Kidney (tissue), 14 donors: ENCODE data around the gene ENOX1. TPM values are rescaled to one million over a fixed set of nuclear protein-coding genes. Genes with fewer than 3 reads are reported as not detected.
"Not testable (repeated sequence)": the region's sequence is repeated elsewhere in the genome, so short reads cannot be mapped to it uniquely, and the experiment has no call there.

ENCODE experiments used
- DNase-seq, 5 donors: peaks; one replicate each; pipeline ENCODE4 v3.0.0-alpha.2; 2013 to 2020
- FAIRE-seq: peaks from 2 replicates; lab custom pipeline; 2012; peaks lifted over from hg19 to GRCh38; lab: Jason Lieb, UNC
- H3K27ac ChIP-seq, 2 donors: one replicate each; pipeline ENCODE4 v1.7.0; 2013; ENCODE audit warnings: low read depth in 2 of 2, low read length in 2 of 2, inconsistent platforms in 1 of 2
- H3K27me3 ChIP-seq: one replicate; pipeline ENCODE4 v1.7.1; 2013; ENCODE audit warnings: low read length, inconsistent platforms; ENCODE audit not compliant: control insufficient read depth, insufficient read depth
- H3K36me3 ChIP-seq, 3 donors: one replicate each; pipeline versions ENCODE4 v1.7.0 to v1.7.1; 2013; ENCODE audit warnings: low read length in 3 of 3, control low read depth in 1 of 3, inconsistent platforms in 1 of 3; ENCODE audit not compliant: insufficient read depth in 3 of 3, control insufficient read depth in 2 of 3
- H3K4me1 ChIP-seq, 3 donors: one replicate each; pipeline versions ENCODE4 v1.7.0 to v1.7.1; 2013; ENCODE audit warnings: low read length in 3 of 3, inconsistent platforms in 1 of 3, low read depth in 1 of 3; ENCODE audit not compliant: control insufficient read depth in 2 of 3, insufficient read depth in 2 of 3
- H3K4me3 ChIP-seq, 3 donors: one replicate each; pipeline versions ENCODE4 v1.7.0 to v1.8.1; 2013; ENCODE audit warnings: low read length in 3 of 3, control low read depth in 1 of 3, inconsistent platforms in 1 of 3
- H3K9ac ChIP-seq, 3 donors: one replicate each; pipeline versions ENCODE4 v1.7.0 to v1.7.1; 2013; ENCODE audit warnings: low read length in 3 of 3, control low read depth in 1 of 3, inconsistent platforms in 1 of 3
- H3K9me3 ChIP-seq, 3 donors: one replicate each; pipeline versions ENCODE4 v1.7.0 to v1.7.1; 2013; ENCODE audit warnings: low read length in 3 of 3, control low read depth in 1 of 3, inconsistent platforms in 1 of 3; ENCODE audit not compliant: control insufficient read depth in 2 of 3, insufficient read depth in 1 of 3
- intact Hi-C: fragments of 100-400 bp; cut with DNase I; formaldehyde crosslinking; loops from one replicate; pipeline ENCODE4 v1.11.1; 2022
- polyA plus RNA-seq: library from polyadenylated mRNA; stranded (reverse); fragments of 350-450 nt; fragmentation: Illumina TruSeq; extraction: RNeasy Lipid Tissue Mini Kit (QIAGEN cat#74804); gene quantifications from one replicate; pipeline ENCODE4 v1.2.3, GENCODE V29; 2014; ENCODE audit warnings: low read depth, low replicate concordance; ENCODE audit not compliant: insufficient read depth
- total RNA-seq: library from RNA; stranded (reverse); fragmentation: NEBNext Ultra II Directional; extraction: Animal tissue kit (Norgen Biotek cat#: 25700); gene quantifications from one replicate; pipeline ENCODE4 v1.2.1, GENCODE V29; 2021
- TF ChIP-seq, protein P1 (sequence below): IDR thresholded peaks from 3 replicates; pipeline ENCODE4 v1.5.1; 2012; ENCODE audit warnings: mild to moderate bottlenecking, moderate library complexity, borderline replicate concordance; ENCODE audit not compliant: insufficient read depth; ENCODE audit errors: extremely low read depth
- donor health status: control.
- donor health status: control.
- donor health status: control.
- donor health status: control.
- donor health status: control.
- donor health status: DM: yes; HTN: yes; CAD: no.
- donor health status: Normal renal cell carcinoma (clear cell type).

The ENOX1 gene
- total and polyA plus RNA-seq, 2 donors from 2014 or later = 4.9 to 6.8 TPM

GRCh38 chr13:43180837-43181236 is 605.9 kb downstream of the ENOX1 start:
- TF ChIP-seq, protein P1, sequence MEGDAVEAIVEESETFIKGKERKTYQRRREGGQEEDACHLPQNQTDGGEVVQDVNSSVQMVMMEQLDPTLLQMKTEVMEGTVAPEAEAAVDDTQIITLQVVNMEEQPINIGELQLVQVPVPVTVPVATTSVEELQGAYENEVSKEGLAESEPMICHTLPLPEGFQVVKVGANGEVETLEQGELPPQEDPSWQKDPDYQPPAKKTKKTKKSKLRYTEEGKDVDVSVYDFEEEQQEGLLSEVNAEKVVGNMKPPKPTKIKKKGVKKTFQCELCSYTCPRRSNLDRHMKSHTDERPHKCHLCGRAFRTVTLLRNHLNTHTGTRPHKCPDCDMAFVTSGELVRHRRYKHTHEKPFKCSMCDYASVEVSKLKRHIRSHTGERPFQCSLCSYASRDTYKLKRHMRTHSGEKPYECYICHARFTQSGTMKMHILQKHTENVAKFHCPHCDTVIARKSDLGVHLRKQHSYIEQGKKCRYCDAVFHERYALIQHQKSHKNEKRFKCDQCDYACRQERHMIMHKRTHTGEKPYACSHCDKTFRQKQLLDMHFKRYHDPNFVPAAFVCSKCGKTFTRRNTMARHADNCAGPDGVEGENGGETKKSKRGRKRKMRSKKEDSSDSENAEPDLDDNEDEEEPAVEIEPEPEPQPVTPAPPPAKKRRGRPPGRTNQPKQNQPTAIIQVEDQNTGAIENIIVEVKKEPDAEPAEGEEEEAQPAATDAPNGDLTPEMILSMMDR = no peak
- H3K9me3 ChIP-seq = no peaks in the 10 kb centered on the region
- no peak overlapping the region for H3K4me3 ChIP-seq
- intact Hi-C loops = no loop called here
- no peak for DNase-seq
- no peaks in the 10 kb centered on the region for H3K27me3 ChIP-seq
- no peaks in the 10 kb centered on the region for H3K4me1 ChIP-seq
- FAIRE-seq = no peak
- H3K27ac ChIP-seq = no peak overlapping the region
- H3K36me3 ChIP-seq = no peaks in the 10 kb centered on the region
- H3K9ac ChIP-seq = no peak overlapping the region

DNA sequence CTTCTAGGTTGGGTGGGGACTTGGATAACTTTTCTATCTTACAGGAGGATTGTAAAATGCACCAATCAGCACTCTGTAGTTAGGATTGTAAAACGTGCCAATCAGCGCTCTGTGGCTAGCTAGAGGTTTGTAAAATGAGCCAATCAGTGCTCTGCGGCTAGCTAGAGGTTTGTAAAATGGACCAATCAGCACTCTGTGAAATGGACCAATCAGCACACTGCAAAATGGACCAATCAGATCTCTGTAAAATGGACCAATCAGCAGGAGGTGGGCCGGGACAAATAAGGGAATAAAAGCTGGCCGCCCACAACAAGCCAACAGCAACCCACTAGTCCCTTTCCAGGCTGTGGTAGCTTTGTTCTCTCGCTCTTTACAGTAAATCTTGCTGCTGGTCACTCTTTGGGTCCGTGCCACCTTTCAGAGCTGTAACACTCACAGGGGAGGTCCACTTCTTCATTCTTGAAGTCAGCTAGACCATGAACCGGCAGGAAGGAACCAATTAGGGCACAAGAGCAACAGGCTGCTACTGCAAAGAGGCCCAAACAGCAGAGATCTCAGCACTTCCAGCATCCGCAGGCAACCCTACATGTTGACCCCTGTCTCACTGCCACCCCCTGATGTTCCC is 606.6 kb downstream of the ENOX1 start:
- no peak overlapping the region for H3K9ac ChIP-seq
- H3K4me3 ChIP-seq = no peak overlapping the region
- no peaks in the 10 kb centered on the region for H3K4me1 ChIP-seq
- intact Hi-C loops = no loop called here
- DNase-seq (no peak), FAIRE-seq (no peak)
- no peaks in the 10 kb centered on the region for H3K36me3 ChIP-seq
- TF ChIP-seq, protein P1 = no peak
- H3K9me3 ChIP-seq = no peaks in the 10 kb centered on the region
- no peaks in the 10 kb centered on the region for H3K27me3 ChIP-seq
- H3K27ac ChIP-seq = no peak overlapping the region

GRCh38 chr13:43171489-43171888 is 615.3 kb downstream of the ENOX1 start:
- Histone ChIP-seq H3K9ac (no peak overlapping the region), H3K27ac (no peak overlapping the region), H3K4me1 (no peaks in the 10 kb centered on the region), H3K4me3 (no peak overlapping the region), H3K9me3 (no peaks in the 10 kb centered on the region), H3K27me3 (no peaks in the 10 kb centered on the region), H3K36me3 (no peaks in the 10 kb centered on the region)
- TF ChIP-seq, protein P1 = no peak
- FAIRE-seq = no peak
- no peak for DNase-seq
- intact Hi-C loops = no loop called here

- Histone ChIP-seq H3K27ac (no peak overlapping the region), H3K36me3 (no peaks in the 10 kb centered on the region), H3K27me3 (no peaks in the 10 kb centered on the region), H3K9me3 (no peaks in the 10 kb centered on the region), H3K4me3 (no peak overlapping the region), H3K4me1 (no peaks in the 10 kb centered on the region), H3K9ac (no peak overlapping the region)
- TF ChIP-seq, protein P1 = no peak
- no peak for DNase-seq
- intact Hi-C loops = no loop called here
- FAIRE-seq = no peak
Measured at GRCh38 chr13:43170506-43170905, 616.3 kb downstream of the ENOX1 start.

GRCh38 chr13:43168434-43168833 is 618.3 kb downstream of the ENOX1 start:
- H3K9ac ChIP-seq, H3K36me3 ChIP-seq, DNase-seq, intact Hi-C loops, H3K4me1 ChIP-seq, H3K27ac ChIP-seq, H3K9me3 ChIP-seq, H3K27me3 ChIP-seq, FAIRE-seq, H3K4me3 ChIP-seq: not testable (repeated sequence)
